Ishikawa (cell line): Measurements from ENCODE around the gene NEK9.

Experiments
- CREB1 ChIP-seq: IDR thresholded peaks from 2 replicates; pipeline ENCODE4 v1.6.1; 2012; ENCODE audit warnings: low read depth
- EP300 ChIP-seq: IDR thresholded peaks from 2 replicates; pipeline ENCODE4 v1.6.1; 2012; ENCODE audit warnings: borderline replicate concordance
- RAD21 ChIP-seq: IDR thresholded peaks from 2 replicates; pipeline ENCODE4 v1.6.1; 2012; ENCODE audit warnings: low read depth
- TAF1 ChIP-seq: IDR thresholded peaks from 2 replicates; pipeline ENCODE4 v1.6.1; 2012; ENCODE audit warnings: low read depth, mild to moderate bottlenecking
- YY1 ChIP-seq: IDR thresholded peaks from 2 replicates; pipeline ENCODE4 v1.6.1; 2012; ENCODE audit warnings: low read depth
- ZBTB7A ChIP-seq: IDR thresholded peaks from 2 replicates; pipeline ENCODE4 v1.6.1; 2012; ENCODE audit warnings: low read depth
- TF ChIP-seq, protein P1 (sequence below): IDR thresholded peaks from 2 replicates; pipeline ENCODE4 v1.6.1; 2012
- TF ChIP-seq, protein P2 (sequence below): IDR thresholded peaks from 2 replicates; pipeline ENCODE4 v1.6.1; 2012
- TF ChIP-seq, protein P3 (sequence below): IDR thresholded peaks from 2 replicates; pipeline ENCODE4 v1.6.1; 2012; ENCODE audit warnings: low read depth, mild to moderate bottlenecking

DNA sequence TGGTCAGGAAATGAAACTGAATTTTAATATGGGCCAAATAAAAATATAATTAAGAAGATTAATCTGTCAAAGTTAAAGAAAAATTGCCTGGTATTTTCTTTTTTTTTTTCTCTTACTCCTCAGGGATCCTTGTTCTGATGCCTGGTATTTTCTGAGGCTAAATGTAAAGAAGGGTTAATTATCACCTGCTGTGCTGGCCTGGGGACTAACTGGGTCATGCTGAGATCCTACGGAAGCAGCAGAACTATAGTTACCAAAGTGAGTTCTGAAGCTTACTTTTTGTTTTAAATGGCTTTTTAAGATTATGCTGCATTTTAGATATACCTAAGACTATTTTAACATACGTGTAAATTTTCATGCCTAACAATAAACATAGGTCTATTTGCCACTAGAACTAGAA, 34.1 kb downstream of the NEK9 start:
- TF ChIP-seq, protein P1, sequence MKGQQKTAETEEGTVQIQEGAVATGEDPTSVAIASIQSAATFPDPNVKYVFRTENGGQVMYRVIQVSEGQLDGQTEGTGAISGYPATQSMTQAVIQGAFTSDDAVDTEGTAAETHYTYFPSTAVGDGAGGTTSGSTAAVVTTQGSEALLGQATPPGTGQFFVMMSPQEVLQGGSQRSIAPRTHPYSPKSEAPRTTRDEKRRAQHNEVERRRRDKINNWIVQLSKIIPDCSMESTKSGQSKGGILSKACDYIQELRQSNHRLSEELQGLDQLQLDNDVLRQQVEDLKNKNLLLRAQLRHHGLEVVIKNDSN = no peak
- no peak for TF ChIP-seq YY1
- no peak for TF ChIP-seq TAF1
- no peak for TF ChIP-seq EP300
- no peak for TF ChIP-seq ZBTB7A
- TF ChIP-seq, protein P2, sequence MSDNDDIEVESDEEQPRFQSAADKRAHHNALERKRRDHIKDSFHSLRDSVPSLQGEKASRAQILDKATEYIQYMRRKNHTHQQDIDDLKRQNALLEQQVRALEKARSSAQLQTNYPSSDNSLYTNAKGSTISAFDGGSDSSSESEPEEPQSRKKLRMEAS = no peak
- TF ChIP-seq, protein P3, sequence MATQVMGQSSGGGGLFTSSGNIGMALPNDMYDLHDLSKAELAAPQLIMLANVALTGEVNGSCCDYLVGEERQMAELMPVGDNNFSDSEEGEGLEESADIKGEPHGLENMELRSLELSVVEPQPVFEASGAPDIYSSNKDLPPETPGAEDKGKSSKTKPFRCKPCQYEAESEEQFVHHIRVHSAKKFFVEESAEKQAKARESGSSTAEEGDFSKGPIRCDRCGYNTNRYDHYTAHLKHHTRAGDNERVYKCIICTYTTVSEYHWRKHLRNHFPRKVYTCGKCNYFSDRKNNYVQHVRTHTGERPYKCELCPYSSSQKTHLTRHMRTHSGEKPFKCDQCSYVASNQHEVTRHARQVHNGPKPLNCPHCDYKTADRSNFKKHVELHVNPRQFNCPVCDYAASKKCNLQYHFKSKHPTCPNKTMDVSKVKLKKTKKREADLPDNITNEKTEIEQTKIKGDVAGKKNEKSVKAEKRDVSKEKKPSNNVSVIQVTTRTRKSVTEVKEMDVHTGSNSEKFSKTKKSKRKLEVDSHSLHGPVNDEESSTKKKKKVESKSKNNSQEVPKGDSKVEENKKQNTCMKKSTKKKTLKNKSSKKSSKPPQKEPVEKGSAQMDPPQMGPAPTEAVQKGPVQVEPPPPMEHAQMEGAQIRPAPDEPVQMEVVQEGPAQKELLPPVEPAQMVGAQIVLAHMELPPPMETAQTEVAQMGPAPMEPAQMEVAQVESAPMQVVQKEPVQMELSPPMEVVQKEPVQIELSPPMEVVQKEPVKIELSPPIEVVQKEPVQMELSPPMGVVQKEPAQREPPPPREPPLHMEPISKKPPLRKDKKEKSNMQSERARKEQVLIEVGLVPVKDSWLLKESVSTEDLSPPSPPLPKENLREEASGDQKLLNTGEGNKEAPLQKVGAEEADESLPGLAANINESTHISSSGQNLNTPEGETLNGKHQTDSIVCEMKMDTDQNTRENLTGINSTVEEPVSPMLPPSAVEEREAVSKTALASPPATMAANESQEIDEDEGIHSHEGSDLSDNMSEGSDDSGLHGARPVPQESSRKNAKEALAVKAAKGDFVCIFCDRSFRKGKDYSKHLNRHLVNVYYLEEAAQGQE = no peak
- TF ChIP-seq RAD21 = no peak
- TF ChIP-seq CREB1 = no peak
